HL-60/S4 (cell line): ENCODE measurements around the gene FARS2.

Source experiments
- in situ Hi-C: fragments of 300-500 bp; cut with MboI; formaldehyde crosslinking; loops from 2 replicates; pipeline ENCODE4 v1.14.3; 2022; ENCODE audit warnings: low sequenced_read_pairs

The FARS2 gene

GRCh38 chr6:5599127-5599526, 337.8 kb downstream of the FARS2 start:
- in situ Hi-C loops, result no loop called here

DNA sequence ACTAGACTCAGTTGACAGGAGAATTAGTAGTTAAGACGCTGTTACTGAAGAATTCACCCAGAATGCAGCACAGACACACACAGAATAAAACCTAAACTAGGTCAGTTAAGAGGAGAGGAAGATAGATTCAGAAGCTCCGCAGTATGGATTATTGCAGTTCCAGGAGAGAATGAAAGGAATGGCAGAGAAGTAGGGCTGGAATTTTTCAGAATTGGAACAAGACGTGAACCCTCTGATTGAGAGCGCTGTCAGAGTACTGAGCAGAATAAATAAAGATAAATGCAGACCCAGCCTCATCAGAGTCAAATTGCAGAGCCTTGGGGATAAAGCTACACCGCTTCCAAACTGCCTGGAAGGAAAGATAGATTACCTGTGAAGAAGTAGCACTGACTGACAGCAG, 344.6 kb downstream of the FARS2 start:
- in situ Hi-C loops, result no loop called here

GRCh38 chr6:5606546-5606945, 345.2 kb downstream of the FARS2 start:
- in situ Hi-C loops, result no loop called here

- in situ Hi-C loops, result no loop called here
These were observed 349.3 kb downstream of the FARS2 start for GRCh38 chr6:5610640-5611039.

DNA sequence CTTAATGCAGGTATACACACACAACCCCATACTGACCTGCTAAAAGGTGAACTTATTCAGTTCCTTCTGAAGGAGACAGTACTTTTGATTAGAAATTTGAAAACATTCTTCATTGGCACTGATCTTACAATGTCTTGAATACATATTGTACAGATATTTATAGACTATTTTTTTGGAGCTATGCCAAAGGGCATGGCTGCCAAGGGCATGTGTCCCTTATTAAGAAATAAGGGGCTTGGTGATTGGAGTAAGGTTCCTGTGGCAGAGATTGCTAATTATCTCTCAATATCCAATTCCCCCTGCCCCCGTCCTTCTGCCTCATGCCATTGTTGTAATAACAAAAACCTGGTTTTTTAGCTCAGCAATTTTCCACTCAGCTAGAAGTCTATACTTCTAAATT, 355.9 kb downstream of the FARS2 start:
- in situ Hi-C loops, result no loop called here

GRCh38 chr6:5619249-5619648, 357.9 kb downstream of the FARS2 start:
- in situ Hi-C loops, result no loop called here

DNA sequence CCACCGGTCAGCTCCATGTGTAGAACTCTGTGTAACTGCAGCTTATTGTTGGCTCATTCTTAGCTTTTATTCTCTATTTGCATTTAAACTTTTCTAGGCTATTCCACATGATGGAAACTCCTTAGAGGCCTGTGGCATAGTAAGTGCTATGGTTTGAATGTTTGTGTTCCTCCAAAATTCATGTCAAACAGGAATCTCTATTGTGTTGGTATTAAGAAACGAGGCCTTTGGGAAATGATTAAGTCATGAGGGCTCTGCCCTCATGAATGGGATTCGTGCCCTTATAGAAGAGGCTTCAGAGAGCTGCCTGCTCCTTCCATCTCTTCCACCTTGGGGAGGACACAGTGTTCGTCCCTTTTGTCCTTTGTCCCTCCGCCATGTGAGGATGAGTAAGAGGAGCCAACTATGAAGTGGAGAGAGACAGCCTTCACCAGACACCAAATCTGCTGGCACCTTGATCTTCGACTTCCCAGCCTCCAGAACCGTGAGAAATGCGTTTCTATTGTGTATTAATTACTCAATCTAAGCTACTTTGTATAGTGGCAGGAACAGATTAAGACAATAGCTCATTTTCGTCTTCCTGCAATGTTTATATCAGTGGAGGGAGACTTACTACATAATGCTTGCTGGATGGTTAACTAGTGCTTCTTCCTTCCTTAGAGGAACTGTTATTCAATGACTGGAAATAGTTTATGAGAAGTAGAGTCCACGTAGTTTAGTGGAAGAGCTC, 361.1 kb downstream of the FARS2 start:
- in situ Hi-C loops, result no loop called here

DNA sequence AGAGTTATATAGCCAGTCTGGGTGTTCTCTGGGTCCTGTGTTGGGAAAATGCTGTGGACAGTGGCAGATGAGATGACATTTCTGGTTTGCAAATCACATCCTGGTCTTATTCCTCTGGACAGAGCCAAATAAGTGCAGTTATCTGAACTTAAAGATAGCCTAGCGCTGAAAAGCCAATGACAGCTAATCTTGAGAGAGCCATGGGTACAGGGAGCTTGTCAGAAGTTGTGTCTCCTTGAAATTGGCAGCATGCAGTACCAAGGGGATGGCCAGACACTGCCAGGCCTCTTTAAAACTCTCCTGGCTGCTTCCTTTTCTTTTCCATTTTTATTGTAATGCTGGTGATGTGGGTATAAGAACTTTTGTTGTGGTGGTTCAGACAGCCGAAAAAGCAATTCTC, 362.5 kb downstream of the FARS2 start:
- in situ Hi-C loops, result no loop called here

DNA sequence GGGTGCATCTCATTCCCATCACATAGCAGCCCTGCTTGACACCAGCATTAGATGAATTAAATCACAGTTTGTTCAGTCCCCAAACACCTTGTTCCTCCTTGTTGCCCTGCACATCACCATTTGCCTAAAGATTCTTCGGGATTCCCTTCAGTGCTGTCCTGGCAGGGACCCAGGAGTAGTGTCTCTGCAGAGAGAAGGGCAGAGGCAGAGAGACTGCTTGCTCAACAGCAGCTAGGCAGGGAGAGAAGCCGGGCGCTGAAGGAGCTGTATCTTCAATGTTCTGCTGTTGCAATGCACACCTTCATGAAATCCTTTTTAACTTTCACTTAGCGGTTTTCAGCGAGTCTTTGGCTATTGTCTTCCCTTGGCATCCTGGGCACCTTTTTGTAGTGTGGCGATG, 362.9 kb downstream of the FARS2 start:
- in situ Hi-C loops, result no loop called here

- in situ Hi-C loops, result no loop called here
These were observed 365.6 kb downstream of the FARS2 start for GRCh38 chr6:5626727-5627426.

GRCh38 chr6:5630636-5631035, 369.3 kb downstream of the FARS2 start:
- in situ Hi-C loops, result no loop called here

DNA sequence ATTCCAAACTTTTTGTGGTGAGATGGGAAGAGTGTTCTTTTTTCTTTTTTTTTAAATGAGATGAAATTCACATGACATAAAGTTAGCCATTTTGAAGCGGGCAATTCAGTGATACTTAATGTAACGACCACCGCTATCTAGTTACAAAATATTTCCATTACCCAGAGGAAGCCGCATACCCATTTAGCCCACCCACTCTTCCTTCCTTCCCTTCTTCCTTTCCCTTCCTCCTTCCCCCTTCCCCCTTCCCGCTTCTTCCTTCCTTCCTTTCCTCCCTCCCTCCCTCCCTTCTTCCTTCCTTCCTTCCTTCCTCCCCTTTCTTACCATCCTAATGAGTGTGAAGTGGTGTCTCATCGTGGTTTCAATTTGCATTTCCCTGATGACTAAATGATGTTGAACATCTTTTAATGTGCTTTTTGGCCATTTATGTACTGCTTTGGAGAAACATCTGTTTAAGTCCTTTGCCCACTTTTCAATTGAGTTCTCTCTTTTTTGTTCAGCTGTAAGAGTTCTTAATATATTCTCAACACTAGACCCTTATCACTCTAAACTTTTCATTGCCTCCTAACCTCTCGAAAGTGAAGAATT, 371.1 kb downstream of the FARS2 start:
- in situ Hi-C loops, result no loop called here

DNA sequence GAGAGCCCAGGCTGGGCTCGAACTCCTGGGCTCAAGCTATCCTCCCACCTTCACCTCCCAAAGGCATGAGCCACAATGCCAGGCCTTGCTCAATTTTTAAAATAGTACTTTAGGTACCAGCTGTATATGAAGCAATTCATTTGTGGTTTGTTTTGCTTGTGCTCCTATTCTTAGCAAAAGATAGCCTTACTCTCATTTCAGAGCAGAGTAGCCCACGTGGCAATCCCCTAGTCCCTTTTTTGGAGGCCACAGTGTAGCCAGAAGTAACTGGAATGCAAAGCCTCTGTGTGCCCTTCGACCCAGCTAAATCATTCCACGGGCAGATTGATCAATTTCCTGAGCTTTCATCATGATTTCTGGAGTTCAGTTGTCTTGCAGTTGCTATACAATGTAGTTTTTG, 373.2 kb downstream of the FARS2 start:
- in situ Hi-C loops, result no loop called here

- in situ Hi-C loops, result no loop called here
These were observed 375.1 kb downstream of the FARS2 start for GRCh38 chr6:5636210-5637030.

DNA sequence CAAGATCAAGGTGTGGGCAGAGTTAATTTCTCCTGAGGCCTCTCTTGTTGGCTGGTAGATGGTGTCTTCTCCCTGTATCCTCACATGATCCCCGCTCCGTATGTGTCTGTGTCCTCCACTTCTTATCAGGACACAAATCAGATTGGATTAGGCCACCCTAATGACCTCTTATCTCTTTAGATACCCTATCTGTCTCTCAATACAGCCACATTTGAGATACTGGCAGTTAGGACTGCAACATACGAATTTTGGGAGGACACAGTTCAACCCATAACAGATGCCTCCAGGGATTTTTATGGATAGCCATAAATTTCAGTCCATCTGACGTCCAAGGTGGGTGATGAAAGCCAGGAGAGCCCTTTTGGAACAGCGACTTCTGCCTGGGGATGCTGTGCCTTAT, 376.4 kb downstream of the FARS2 start:
- in situ Hi-C loops, result no loop called here

GRCh38 chr6:5638666-5639065, 377.4 kb downstream of the FARS2 start:
- in situ Hi-C loops, result no loop called here

DNA sequence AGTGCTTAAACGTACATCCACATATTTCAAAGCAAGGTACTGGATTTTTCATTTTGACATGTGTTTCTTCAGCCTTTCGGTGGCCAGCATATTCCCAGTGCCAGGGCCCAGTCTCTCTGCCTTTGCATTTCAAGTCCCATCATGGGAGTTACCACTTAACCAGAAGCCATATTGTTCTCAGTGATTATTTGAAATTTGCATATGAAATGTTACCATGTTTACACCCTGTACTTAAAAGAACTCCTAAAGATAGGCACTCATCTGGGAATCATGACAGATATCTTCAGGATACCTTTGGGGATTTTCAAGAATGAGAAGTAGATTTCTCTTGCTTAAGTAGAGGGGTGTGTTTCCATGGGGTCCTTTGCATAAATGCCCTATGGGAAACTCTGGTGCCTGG, 377.9 kb downstream of the FARS2 start:
- in situ Hi-C loops, result no loop called here

- in situ Hi-C loops, result no loop called here
These were observed 379.3 kb downstream of the FARS2 start for GRCh38 chr6:5640614-5641013.

DNA sequence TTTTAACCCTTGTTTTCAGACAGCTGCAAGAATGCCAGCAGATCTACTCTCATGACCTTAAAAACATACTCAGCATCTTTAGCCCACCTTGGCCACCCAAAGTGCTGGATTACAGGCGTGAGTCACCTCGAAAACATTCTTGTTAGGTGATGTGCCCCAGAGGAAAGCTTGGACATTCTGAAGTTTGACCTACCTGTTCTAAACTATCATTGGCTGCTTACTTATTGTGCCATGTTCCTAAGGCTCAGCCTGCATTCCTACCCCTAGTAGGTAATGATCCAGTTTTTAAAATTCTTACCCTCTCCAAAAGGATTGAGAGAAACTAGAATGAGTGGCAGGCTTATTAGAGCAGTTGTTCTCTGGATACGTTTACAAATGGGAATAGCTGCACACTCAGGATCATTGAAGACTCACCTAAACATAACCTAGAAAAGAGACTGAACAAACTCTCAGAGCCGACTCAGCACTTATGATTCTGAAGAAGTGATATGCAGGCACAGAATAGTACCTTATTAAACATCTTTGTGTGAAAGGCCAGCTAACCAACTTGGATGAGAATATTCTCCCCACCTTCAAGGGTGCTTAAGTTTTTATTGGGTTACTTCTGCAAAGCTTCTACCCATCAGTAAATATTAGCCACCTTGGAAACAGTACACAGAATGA, 383.3 kb downstream of the FARS2 start:
- in situ Hi-C loops, result no loop called here

DNA sequence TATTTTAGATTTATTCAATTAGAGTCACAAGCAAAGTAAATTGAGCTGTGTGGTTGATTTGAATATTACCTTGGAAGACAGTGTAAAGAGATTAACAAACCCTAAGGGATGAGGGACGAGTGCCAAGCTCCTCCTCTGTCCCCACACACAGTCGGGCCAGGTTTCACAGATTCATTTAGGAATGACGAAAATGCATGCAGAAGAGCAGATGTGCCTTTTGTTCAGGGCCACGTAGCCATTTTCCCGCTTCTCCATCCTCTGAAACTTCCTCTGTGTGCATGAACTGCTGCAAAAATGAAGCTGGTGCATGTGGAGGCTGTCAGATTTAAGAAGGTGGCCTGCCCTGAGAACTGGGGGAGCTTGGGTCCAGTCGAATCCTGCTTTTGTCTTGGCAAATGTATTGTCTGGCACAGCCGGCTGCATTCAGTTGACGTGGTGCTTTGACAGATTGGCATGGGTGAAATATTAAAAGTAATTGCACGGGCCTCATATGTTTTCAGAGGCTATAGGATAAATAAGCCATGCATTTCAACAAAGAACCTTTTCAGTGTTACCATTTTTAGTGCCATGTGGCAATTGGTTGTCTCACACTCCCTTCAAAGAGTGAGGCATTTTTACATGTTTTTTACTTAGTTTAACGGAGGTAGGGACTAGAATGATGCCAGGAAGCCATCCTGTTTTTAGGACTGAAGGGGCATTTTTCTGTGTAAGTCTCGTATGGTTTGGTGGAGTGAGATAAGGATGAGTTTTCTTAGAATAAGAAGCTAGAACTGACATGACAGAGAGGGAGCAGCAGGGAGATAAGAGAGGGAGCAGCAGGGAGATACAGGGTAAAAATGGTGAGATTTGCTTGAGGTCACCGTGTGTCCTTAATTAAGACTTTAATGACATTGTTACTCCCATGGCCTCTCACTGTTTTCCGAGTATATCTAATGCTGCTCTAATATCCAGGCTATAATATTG, 384.3 kb downstream of the FARS2 start:
- in situ Hi-C loops, result no loop called here
